GM21825 (cell line): ENCODE measurements around the gene CAST.

Source experiments
- ATAC-seq: cut with Tn5 transposase; IDR thresholded peaks from one replicate; pipeline ENCODE4 v1.9.1; 2021; ENCODE audit warnings: mild to moderate bottlenecking, moderate library complexity; ENCODE audit not compliant: unreplicated experiment

CAST gene

GRCh38 chr5:96664669-96665068, 2.5 kb downstream of the CAST start:
- ATAC-seq, result no peak

DNA sequence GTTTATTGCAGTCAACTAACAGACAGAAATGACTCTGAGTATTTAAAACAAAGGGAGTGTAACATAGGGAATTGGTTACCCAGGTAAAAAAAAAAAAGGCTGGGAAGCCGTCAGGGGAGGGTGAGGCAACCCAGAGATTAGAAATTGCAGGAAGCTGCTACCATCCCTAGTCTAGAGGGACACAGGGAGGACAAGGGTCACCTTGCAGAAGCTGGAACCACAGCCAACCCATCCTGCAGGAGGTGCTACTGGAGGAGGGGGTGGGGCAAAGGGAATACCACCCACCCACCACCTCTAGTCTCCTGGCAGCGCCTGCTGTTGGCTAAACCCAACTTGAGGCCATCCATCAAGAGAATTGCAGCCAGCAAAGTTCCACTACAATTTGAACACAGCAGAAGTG, 6.5 kb downstream of the CAST start:
- no peak for ATAC-seq

- no peak for ATAC-seq
These were observed 7.7 kb downstream of the CAST start for GRCh38 chr5:96669909-96670308.

GRCh38 chr5:96671441-96671840, 9.3 kb downstream of the CAST start:
- no peak for ATAC-seq

- no peak for ATAC-seq
These were observed 11.0 kb downstream of the CAST start for GRCh38 chr5:96673127-96673526.

DNA sequence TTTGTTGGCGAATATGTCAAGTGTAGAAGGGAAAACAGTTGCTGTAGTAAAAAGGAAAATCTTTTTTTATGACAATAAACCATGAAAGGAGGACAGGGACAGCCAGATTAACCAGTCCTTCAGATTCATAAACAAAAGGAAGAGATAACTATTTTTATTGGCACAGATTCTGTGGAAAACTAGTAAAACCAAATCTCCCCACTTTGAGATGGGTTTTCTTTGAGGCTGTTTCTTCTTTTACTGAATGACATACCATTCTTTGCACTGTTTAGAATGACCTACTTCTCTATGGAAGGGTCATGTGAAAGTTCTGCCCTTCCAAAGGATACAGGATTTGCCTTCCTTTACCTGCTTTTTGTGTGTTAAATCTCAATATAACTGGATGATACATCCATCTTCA, 13.7 kb downstream of the CAST start:
- no peak for ATAC-seq

DNA sequence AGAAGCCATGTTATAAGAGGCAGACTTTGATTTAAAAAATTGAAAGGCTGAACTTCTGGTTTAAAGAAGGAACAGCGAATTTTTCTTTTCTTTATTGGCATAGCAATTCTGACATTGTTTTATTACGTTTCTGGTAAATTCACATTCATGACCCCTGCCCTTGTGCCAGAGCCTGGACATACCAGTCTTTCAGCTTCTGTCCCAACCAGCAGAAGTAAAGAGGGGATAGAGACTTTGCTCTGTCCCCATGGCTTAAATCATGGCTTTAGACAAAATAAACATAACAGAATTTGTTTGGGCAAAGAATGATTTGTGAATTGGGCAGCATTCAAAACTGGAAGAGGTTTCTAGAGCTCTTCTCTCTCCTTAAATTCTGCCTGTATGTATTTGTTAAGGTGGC, 15.3 kb downstream of the CAST start:
- no peak for ATAC-seq

DNA sequence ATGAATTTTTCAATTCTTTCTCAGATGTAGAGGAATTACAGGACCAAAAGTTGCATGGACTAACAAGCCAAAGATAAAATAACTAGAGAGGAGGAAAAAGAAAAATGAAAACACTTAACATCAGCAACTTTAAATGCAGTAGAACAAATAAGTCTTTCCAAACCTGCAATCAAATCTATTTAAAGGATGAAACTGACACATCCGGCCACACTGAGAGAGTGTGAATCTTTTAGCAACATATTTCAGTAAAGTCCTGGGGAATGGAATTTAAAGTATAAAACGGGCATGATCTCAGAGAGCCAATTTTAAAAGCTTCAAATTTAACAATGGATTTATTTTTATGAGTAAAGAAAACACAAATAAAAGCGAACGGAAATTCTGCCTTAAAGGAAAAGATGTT, 17.1 kb downstream of the CAST start:
- no peak for ATAC-seq

GRCh38 chr5:96680759-96681470, 18.7 kb downstream of the CAST start:
- no peak for ATAC-seq

DNA sequence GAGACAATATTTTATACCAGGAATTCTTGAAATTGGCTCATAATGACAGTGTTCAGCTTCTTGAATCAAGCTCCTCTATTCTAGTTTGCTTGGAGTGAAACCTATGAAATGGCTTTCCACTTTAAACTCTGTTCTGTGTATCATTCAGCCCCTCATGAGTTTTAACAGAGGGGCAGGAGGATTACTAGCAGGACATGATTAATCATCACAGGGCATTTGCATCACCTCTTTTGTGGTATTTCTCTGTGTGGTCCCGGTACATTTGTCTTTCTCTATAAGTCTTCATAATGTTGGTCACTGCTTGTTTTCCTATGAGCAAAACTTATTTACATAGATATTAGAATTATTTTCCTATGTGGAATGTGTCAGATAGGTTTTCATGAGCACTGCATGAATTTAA, 21.2 kb downstream of the CAST start:
- ATAC-seq, result no peak

DNA sequence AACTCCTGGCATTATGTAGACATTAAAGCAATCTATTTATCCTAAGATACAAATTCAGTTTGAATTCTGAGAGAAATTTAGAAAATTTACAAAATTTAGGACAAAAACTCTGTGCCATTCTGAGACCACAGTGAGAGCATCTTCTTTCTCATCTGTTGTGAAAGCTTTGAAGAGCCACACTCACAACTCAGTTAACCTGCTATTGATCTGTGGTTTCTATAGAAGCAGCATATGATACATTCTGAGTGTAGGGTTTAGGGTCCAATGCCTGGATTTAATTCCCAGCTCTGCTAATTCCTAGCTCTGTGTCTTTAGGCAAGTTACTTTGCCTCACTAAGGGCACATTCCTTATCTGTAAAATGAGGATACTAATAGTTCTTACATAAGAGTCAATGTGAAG, 21.6 kb downstream of the CAST start:
- no peak for ATAC-seq

GRCh38 chr5:96687080-96687479, 24.9 kb downstream of the CAST start:
- no peak for ATAC-seq

GRCh38 chr5:96687812-96688453, 25.8 kb downstream of the CAST start:
- ATAC-seq, result peak; percentile 88

- ATAC-seq, result no peak
These were observed 28.7 kb downstream of the CAST start for GRCh38 chr5:96690861-96691260.

DNA sequence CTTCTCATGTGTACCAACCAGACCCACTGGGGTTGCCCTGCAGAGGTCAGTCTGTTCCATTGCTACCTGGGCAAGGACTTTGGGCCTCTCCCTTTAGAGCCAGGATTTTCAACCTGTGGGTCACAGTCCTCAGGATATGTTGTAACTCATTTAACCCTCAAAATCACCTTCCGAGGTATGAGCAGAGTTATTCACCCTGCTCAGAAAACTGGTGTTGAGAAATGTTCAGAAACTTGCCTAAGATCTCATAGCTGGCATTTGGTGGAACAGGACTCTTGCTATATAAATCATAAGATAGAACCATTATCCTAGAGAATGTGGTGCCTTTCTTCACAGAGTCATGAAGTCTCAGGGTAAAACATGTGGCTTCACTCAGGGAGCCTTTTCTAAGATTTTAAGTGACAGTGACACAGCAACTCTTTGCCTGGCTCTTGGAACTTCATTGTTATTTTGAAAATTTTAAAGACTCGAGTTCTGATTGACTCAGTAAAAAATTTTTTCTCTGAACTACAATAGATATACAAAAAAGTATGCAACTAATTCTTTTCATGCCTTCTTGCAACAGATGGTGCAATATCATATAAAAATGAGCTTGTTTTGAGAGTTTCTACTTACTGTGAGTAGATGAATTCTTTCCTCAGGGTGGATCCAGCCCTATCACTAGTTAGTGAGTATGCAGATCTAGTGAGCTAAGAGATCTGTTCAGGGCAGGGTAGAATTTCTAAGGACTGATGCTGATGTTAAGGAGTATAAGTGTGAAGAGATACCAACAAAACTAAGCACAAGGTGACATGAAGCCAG, 29.5 kb downstream of the CAST start:
- no peak for ATAC-seq

DNA sequence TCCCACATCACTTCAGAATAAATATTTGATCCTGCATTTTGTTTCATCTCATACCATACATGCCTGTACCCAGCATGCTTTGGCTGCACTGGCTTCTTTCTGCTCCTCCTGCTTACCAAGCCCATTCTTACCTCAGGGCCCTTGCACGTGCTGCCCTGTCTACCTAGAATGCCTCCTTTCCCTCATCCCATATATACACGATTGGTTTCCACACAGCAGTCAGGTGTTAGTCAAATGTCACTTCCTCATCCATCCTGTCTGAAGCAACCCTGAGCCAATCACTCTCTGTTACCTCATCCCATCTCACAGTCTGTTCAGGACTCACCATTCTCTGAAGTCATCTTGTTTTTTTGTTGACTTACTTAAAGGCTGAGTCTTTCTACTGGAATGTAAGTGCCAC, 30.3 kb downstream of the CAST start:
- no peak for ATAC-seq

- no peak for ATAC-seq
These were observed 37.1 kb downstream of the CAST start for GRCh38 chr5:96699186-96699820.

DNA sequence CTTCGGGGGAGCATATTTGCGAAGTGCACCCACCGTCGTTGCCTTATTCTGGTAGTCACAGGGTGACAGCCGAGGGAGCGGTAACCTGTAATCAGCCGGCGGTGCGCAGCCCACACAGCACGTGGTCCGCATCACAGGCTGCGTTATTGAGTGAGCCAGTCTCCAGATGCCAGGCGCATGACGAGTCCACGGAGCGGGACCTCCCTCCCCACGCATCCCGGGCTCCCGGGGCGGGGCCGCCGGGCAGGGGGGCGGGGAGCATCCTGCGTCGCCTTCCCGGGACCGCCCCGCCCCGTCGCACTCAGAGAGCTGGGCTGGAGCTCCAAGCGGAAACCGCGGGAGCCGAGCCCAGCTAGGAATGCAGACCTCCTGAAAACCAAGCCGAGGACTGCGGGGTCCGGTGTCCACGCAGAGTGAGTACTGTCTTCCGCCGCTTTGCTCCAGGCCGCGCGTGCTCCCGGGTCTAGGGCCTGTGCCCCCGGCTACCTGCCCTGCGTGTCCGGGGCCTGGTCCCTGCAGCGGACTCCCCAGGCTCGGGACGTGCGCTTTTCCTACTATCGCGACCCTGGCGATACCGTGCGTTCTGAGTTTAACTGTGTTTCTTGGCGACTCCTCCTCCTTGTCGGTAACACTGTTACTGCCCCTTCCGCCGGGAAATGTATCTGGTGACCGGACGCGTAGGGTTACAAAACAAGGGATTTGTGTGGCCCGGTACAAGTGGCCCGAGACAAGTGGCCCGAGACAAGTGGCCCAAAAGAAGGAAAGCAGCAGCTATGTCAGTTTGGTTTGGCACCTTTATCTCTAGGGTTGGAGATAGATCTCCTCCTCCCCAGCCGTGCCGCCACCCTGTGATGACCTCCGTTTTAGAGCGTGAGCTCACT, 40.6 kb downstream of the CAST start:
- peak; percentile 59 for ATAC-seq

- peak; percentile 75 for ATAC-seq
These were observed 41.3 kb downstream of the CAST start for GRCh38 chr5:96703384-96703920.

GRCh38 chr5:96703995-96704394, 41.8 kb downstream of the CAST start:
- no peak for ATAC-seq
